Measurements from ENCODE around the gene SPOCK2. TPM values are rescaled to one million over a fixed set of nuclear protein-coding genes. Genes with fewer than 3 reads are reported as not detected.
A peak's percentile ranks its signal among the peaks of the same experiment; 100 is the strongest.

The SPOCK2 gene
- total RNA-seq, 4 donors from 2014 or later: 2.1 to 9.9 (median 5.0) TPM

GRCh38 chr10:72041491-72041890, 46.9 kb downstream of the SPOCK2 start:
- H3K9me3 ChIP-seq: peaks cover 0 to 2% (median 0%) of the 10 kb centered on the region in 4 donors
- no peaks in the 10 kb centered on the region for H3K36me3 ChIP-seq
- no peak for DNase-seq (ENCODE audit: low spot score in 2 of 2)
- 82 to 88% methylated on average over 6 of the region's 6 CpGs for WGBS, 2 donors
- H3K4me3 ChIP-seq: no peak overlapping the region
- H3K27ac ChIP-seq: no peak overlapping the region
- no peaks in the 10 kb centered on the region for H3K27me3 ChIP-seq
- TF ChIP-seq EP300 (IDR thresholded peaks at IDR 0.05) (no peak), POLR2A (IDR thresholded peaks at IDR 0.05) (no peak)
- TF ChIP-seq, protein P1, sequence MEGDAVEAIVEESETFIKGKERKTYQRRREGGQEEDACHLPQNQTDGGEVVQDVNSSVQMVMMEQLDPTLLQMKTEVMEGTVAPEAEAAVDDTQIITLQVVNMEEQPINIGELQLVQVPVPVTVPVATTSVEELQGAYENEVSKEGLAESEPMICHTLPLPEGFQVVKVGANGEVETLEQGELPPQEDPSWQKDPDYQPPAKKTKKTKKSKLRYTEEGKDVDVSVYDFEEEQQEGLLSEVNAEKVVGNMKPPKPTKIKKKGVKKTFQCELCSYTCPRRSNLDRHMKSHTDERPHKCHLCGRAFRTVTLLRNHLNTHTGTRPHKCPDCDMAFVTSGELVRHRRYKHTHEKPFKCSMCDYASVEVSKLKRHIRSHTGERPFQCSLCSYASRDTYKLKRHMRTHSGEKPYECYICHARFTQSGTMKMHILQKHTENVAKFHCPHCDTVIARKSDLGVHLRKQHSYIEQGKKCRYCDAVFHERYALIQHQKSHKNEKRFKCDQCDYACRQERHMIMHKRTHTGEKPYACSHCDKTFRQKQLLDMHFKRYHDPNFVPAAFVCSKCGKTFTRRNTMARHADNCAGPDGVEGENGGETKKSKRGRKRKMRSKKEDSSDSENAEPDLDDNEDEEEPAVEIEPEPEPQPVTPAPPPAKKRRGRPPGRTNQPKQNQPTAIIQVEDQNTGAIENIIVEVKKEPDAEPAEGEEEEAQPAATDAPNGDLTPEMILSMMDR (IDR thresholded peaks at IDR 0.05): no peak
- H3K4me1 ChIP-seq: peaks cover 0 to 36% (median 0%) of the 10 kb centered on the region in 4 donors

DNA sequence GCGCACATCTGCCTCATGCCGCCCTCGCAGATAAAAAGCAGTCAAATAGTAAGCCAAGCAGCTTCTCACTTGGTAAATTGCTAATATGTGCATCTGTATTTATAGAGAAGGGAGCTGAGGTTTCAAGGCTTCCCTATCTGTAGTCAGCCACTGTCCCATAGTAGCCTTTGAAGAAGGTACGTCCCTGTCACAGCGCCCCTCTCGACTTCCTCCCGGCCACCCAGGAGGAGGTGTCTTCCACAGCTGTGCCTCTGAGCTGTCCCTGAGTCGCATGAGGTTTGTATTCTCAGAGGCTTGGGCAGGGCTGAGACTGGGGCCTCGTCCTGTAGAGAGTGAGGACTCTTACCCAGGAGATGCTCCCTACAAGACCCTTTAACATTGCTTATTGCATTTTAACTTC, 49.0 kb downstream of the SPOCK2 start:
- 76 to 79% methylated on average over 9 of the region's 9 CpGs for WGBS, 2 donors
- DNase-seq (ENCODE audit: low spot score in 2 of 2): no peak
- Histone ChIP-seq H3K9me3 (no peaks in the 10 kb centered on the region), H3K27me3 (no peaks in the 10 kb centered on the region), H3K36me3 (no peaks in the 10 kb centered on the region), H3K4me3 (no peak overlapping the region), H3K4me1 (peaks cover 0 to 27% (median 0%) of the 10 kb centered on the region in 4 donors), H3K27ac (peak overlapping the region in 2 of 4 donors; percentile 30 to 36)
- TF ChIP-seq EP300 (IDR thresholded peaks at IDR 0.05) (no peak), POLR2A (IDR thresholded peaks at IDR 0.05) (no peak)
- TF ChIP-seq, protein P1 (IDR thresholded peaks at IDR 0.05): no peak

DNA sequence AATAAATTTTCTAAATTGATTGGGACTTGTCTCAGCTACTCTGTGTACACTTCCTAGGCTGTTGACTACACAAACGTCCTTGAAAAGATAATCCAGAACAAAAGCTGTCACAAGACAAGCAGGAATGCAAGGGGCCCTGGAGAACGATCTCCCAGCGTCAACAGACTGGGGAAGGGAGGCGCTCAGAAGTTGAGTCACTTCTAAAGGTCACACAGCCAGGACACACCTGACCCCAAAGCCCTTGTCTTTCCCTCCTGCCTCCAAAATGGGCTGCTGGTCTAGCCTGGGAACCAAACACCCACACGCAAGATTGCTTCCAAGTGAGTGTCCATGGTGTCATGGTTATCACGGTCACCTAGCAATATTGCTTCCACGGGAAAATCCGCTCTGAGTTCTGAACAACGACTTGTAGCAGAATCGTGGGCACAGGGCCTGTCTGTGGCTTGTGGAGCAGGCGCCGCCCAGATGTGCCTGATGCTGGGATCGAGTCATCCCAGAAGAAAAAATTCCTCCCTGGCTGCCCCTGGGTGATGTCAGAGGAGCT, 49.8 kb downstream of the SPOCK2 start:
- WGBS, 2 donors: 53 to 59% methylated on average over 13 of the region's 13 CpGs
- Histone ChIP-seq H3K36me3 (no peaks in the 10 kb centered on the region), H3K4me3 (no peak overlapping the region), H3K27ac (peak overlapping the region in 2 of 4 donors; percentile 30 to 36), H3K9me3 (no peaks in the 10 kb centered on the region), H3K27me3 (no peaks in the 10 kb centered on the region), H3K4me1 (peaks cover 0 to 25% (median 0%) of the 10 kb centered on the region in 4 donors)
- no peak for DNase-seq (ENCODE audit: low spot score in 2 of 2)
- TF ChIP-seq, protein P1 (IDR thresholded peaks at IDR 0.05): no peak
- TF ChIP-seq POLR2A (IDR thresholded peaks at IDR 0.05) (no peak), EP300 (IDR thresholded peaks at IDR 0.05) (no peak)

- no peak for DNase-seq (ENCODE audit: low spot score in 2 of 2)
- peak overlapping the region in 1 of 4 donors; percentile 30 for H3K27ac ChIP-seq
- peaks cover 0 to 20% (median 0%) of the 10 kb centered on the region in 4 donors for H3K4me1 ChIP-seq
- no peaks in the 10 kb centered on the region for H3K36me3 ChIP-seq
- no peaks in the 10 kb centered on the region for H3K27me3 ChIP-seq
- TF ChIP-seq, protein P1 (IDR thresholded peaks at IDR 0.05): no peak
- TF ChIP-seq POLR2A (IDR thresholded peaks at IDR 0.05) (no peak), EP300 (IDR thresholded peaks at IDR 0.05) (no peak)
- no peaks in the 10 kb centered on the region for H3K9me3 ChIP-seq
- WGBS, 2 donors: 76 to 87% methylated on average over 3 of the region's 3 CpGs
- H3K4me3 ChIP-seq: no peak overlapping the region
Measured at GRCh38 chr10:72037811-72038210, 50.5 kb downstream of the SPOCK2 start.

DNA sequence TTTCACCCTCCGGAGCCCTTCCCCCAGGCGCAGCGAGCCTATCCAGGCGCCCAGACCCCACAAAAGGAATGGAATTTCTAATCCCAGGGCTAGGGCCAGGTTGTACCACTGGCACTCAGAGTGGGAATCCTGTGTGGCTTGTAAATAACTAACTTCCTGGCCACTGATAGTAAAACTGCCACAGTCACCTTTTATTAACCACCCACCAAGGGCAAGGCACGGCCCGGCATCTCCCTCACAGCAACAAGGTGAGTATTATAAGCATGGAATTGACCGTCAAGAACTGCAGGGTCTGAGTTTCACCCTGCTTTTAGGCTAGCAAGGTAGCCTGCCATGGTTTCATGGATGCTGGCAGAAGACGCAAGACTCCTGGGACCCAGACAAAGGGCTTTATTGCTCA, 51.1 kb downstream of the SPOCK2 start:
- no peak overlapping the region for H3K27ac ChIP-seq
- TF ChIP-seq, protein P1 (IDR thresholded peaks at IDR 0.05): no peak
- TF ChIP-seq POLR2A (IDR thresholded peaks at IDR 0.05) (no peak), EP300 (IDR thresholded peaks at IDR 0.05) (no peak)
- no peaks in the 10 kb centered on the region for H3K36me3 ChIP-seq
- no peak for DNase-seq (ENCODE audit: low spot score in 2 of 2)
- peaks cover 0 to 15% (median 0%) of the 10 kb centered on the region in 4 donors for H3K4me1 ChIP-seq
- no peak overlapping the region for H3K4me3 ChIP-seq
- H3K9me3 ChIP-seq: no peaks in the 10 kb centered on the region
- no peaks in the 10 kb centered on the region for H3K27me3 ChIP-seq
- WGBS, 2 donors: 92 to 96% methylated on average over 8 of the region's 8 CpGs
